Activated T-cell treated with anti-CD3 and anti-CD28 coated beads, Interleukin-2, amount 50 U/mL, for 48 hours (primary cell): ENCODE results near the gene UBE2E2.

Source experiments
- DNase-seq, 2 experiments: peaks; one replicate each; pipeline ENCODE4 v3.0.0-alpha.2; 2020

UBE2E2 gene

GRCh38 chr3:23640471-23641146 lies 437.5 kb downstream of the UBE2E2 start:
- no peak for DNase-seq
